Measurements from ENCODE around the gene ACTL6B.

DNA sequence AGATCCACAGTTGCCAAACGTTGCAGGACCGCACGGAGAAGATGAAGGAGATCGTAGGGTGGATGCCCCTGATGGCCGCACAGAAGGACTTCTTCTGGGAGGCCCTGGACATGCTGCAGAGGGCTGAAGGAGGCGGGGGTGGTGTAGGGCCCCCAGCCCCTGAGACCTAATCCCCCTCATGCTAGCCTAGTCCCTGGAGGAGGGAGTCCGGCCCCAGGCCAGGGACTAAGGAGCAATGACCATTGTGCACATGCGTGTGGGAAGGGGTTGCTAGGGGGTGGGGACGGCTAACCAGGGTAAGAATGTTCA is 55.6 kb downstream of the ACTL6B start:
- TF ChIP-seq, protein P1, sequence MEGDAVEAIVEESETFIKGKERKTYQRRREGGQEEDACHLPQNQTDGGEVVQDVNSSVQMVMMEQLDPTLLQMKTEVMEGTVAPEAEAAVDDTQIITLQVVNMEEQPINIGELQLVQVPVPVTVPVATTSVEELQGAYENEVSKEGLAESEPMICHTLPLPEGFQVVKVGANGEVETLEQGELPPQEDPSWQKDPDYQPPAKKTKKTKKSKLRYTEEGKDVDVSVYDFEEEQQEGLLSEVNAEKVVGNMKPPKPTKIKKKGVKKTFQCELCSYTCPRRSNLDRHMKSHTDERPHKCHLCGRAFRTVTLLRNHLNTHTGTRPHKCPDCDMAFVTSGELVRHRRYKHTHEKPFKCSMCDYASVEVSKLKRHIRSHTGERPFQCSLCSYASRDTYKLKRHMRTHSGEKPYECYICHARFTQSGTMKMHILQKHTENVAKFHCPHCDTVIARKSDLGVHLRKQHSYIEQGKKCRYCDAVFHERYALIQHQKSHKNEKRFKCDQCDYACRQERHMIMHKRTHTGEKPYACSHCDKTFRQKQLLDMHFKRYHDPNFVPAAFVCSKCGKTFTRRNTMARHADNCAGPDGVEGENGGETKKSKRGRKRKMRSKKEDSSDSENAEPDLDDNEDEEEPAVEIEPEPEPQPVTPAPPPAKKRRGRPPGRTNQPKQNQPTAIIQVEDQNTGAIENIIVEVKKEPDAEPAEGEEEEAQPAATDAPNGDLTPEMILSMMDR (IDR thresholded peaks at IDR 0.05) = no peak
- no peak for TF ChIP-seq POLR2A (IDR thresholded peaks at IDR 0.05)

Data from breast epithelium (tissue), 3 donors.